ENCODE measurements around the gene MRPS27. TPM values are rescaled to one million over a fixed set of nuclear protein-coding genes. Genes with fewer than 3 reads are reported as not detected.
A peak's percentile ranks its signal among the peaks of the same experiment; 100 is the strongest.

Gene MRPS27
- total RNA-seq, 2 donors from 2014 or later: 42.9 to 58.8 TPM

GRCh38 chr5:72185496-72186329 lies 134.3 kb downstream of the MRPS27 start:
- Histone ChIP-seq H3K9me3 (no peaks in the 10 kb centered on the region), H3K27me3 (replicated peaks; ENCODE audit: insufficient read depth) (no peaks in the 10 kb centered on the region), H3K4me1 (ENCODE audit: control insufficient read depth in 1 of 2, low read depth in 2 of 2) (peaks cover 30 to 93% of the 10 kb centered on the region in 2 donors), H3K4me3 (peak overlapping the region; percentile 24), H3K27ac (peak overlapping the region; percentile 73 to 96), H3K36me3 (peaks cover 28% of the 10 kb centered on the region)
- no peak for DNase-seq (ENCODE audit: low spot score)
- ATAC-seq (ENCODE audit: insufficient number of reproducible peaks, low FRiP score, low read depth): no peak
- no peak for TF ChIP-seq CTCF (IDR thresholded peaks at IDR 0.05)

- Histone ChIP-seq H3K27ac (peak overlapping the region; percentile 73 to 96), H3K27me3 (replicated peaks; ENCODE audit: insufficient read depth) (no peaks in the 10 kb centered on the region), H3K4me1 (ENCODE audit: control insufficient read depth in 1 of 2, low read depth in 2 of 2) (peaks cover 30 to 94% of the 10 kb centered on the region in 2 donors), H3K36me3 (peaks cover 23% of the 10 kb centered on the region), H3K9me3 (no peaks in the 10 kb centered on the region), H3K4me3 (no peak overlapping the region)
- TF ChIP-seq CTCF (IDR thresholded peaks at IDR 0.05): no peak
- DNase-seq (ENCODE audit: low spot score) (no peak), ATAC-seq (ENCODE audit: insufficient number of reproducible peaks, low FRiP score, low read depth) (no peak)
Observed at GRCh38 chr5:72184408-72184807, 135.6 kb downstream of the MRPS27 start.

GRCh38 chr5:72183101-72183520 lies 136.9 kb downstream of the MRPS27 start:
- DNase-seq (ENCODE audit: low spot score) (no peak), ATAC-seq (ENCODE audit: insufficient number of reproducible peaks, low FRiP score, low read depth) (no peak)
- Histone ChIP-seq H3K27ac (peak overlapping the region; percentile 73 to 96), H3K4me1 (ENCODE audit: control insufficient read depth in 1 of 2, low read depth in 2 of 2) (peaks cover 38 to 96% of the 10 kb centered on the region in 2 donors), H3K36me3 (peaks cover 23% of the 10 kb centered on the region), H3K9me3 (no peaks in the 10 kb centered on the region), H3K4me3 (peak overlapping the region; percentile 66), H3K27me3 (replicated peaks; ENCODE audit: insufficient read depth) (no peaks in the 10 kb centered on the region)
- no peak for TF ChIP-seq CTCF (IDR thresholded peaks at IDR 0.05)

GRCh38 chr5:72182686-72183085 lies 137.4 kb downstream of the MRPS27 start:
- peak overlapping the region; percentile 73 to 96 for H3K27ac ChIP-seq
- H3K36me3 ChIP-seq: peaks cover 19% of the 10 kb centered on the region
- peaks cover 38 to 96% of the 10 kb centered on the region in 2 donors for H3K4me1 ChIP-seq (ENCODE audit: control insufficient read depth in 1 of 2, low read depth in 2 of 2)
- no peaks in the 10 kb centered on the region for H3K9me3 ChIP-seq
- no peak for DNase-seq (ENCODE audit: low spot score)
- H3K4me3 ChIP-seq: peak overlapping the region; percentile 66
- ATAC-seq (ENCODE audit: insufficient number of reproducible peaks, low FRiP score, low read depth): no peak
- H3K27me3 ChIP-seq (replicated peaks; ENCODE audit: insufficient read depth): no peaks in the 10 kb centered on the region
- TF ChIP-seq CTCF (IDR thresholded peaks at IDR 0.05): no peak

- peak overlapping the region; percentile 73 to 96 for H3K27ac ChIP-seq
- ATAC-seq (ENCODE audit: insufficient number of reproducible peaks, low FRiP score, low read depth): no peak
- DNase-seq (ENCODE audit: low spot score): no peak
Observed at GRCh38 chr5:72180925-72181324, 139.1 kb downstream of the MRPS27 start.

More at GRCh38 chr5:72180925-72181324, 139.1 kb downstream of the MRPS27 start:
- H3K36me3 ChIP-seq: peaks cover 17% of the 10 kb centered on the region
- TF ChIP-seq CTCF (IDR thresholded peaks at IDR 0.05): no peak
- H3K27me3 ChIP-seq (replicated peaks; ENCODE audit: insufficient read depth): no peaks in the 10 kb centered on the region
- peaks cover 26 to 96% of the 10 kb centered on the region in 2 donors for H3K4me1 ChIP-seq (ENCODE audit: control insufficient read depth in 1 of 2, low read depth in 2 of 2)
- no peaks in the 10 kb centered on the region for H3K9me3 ChIP-seq
- peak overlapping the region; percentile 66 for H3K4me3 ChIP-seq
